ENCODE measurements around the gene CNTFR.

The CNTFR gene

DNA sequence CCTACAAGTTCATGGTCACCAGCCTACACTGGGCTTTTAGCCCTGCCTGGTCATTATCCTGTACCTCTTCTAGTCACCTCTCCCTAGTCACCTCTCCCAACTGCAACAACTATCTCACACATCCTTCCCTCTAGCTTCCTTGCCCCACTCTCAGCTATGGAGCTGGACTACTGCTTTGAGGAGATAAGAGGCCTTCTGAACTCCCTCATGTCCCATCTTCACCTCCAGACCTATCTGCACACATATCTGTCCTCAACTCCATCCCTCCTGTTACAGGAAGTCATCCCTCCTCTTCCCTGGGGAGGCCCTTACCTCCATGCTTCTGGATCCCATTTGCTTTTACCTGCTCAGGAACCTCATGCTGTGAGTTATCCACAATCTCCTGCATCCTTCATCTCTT is 16.7 kb upstream of the CNTFR start:
- TF ChIP-seq, protein P1, sequence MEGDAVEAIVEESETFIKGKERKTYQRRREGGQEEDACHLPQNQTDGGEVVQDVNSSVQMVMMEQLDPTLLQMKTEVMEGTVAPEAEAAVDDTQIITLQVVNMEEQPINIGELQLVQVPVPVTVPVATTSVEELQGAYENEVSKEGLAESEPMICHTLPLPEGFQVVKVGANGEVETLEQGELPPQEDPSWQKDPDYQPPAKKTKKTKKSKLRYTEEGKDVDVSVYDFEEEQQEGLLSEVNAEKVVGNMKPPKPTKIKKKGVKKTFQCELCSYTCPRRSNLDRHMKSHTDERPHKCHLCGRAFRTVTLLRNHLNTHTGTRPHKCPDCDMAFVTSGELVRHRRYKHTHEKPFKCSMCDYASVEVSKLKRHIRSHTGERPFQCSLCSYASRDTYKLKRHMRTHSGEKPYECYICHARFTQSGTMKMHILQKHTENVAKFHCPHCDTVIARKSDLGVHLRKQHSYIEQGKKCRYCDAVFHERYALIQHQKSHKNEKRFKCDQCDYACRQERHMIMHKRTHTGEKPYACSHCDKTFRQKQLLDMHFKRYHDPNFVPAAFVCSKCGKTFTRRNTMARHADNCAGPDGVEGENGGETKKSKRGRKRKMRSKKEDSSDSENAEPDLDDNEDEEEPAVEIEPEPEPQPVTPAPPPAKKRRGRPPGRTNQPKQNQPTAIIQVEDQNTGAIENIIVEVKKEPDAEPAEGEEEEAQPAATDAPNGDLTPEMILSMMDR (conservative IDR thresholded peaks at IDR 0.05; ENCODE audit: low read depth, low read length) = no peak
- no peak overlapping the region for H3K4me3 ChIP-seq (ENCODE audit: low read length)

DNA sequence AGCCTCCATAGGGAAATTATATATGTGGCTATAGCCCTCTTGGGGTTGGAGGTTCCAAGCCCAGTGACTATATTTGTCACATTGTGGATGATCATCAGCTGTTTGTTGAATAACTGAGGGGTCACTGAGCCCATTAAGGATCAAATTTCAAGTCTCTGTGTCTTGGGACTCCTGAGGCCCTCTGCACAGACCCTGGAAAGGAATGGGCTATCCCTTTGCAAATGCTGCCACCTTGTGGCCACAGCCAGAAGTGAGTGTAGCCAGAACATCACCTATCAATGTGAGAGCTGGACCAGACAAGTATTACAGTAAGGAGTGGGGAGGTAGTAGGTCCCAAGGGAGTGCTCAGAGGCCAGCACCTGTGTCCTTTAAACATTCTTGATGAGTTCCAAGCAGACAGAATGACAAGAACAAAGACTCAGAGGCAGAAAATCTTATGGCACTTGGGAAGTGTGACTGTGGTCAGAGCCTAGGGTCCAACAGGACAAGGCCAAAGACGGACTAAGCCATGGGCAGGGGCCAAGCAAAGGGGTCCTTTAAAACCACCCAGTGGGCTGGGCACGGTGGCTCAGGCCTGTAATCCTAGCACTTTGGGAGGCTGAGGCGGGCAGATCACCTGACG is 14.2 kb upstream of the CNTFR start:
- no peak overlapping the region for H3K4me3 ChIP-seq (ENCODE audit: low read length)
- TF ChIP-seq, protein P1 (conservative IDR thresholded peaks at IDR 0.05; ENCODE audit: low read depth, low read length) = peak; percentile 95
- no peak for DNase-seq (ENCODE audit: low read depth)

More for the DNA sequence above, 16.7 kb upstream of the CNTFR start:
- no peak for DNase-seq (ENCODE audit: low read depth)

- TF ChIP-seq, protein P1 (conservative IDR thresholded peaks at IDR 0.05; ENCODE audit: low read depth, low read length) = no peak
- H3K4me3 ChIP-seq (ENCODE audit: low read length) = no peak overlapping the region
- DNase-seq (ENCODE audit: low read depth) = no peak
Observed at GRCh38 chr9:34601937-34602573, 12.5 kb upstream of the CNTFR start.

GRCh38 chr9:34600908-34601307 is 11.4 kb upstream of the CNTFR start:
- no peak overlapping the region for H3K4me3 ChIP-seq (ENCODE audit: low read length)
- TF ChIP-seq, protein P1 (conservative IDR thresholded peaks at IDR 0.05; ENCODE audit: low read depth, low read length) = no peak
- no peak for DNase-seq (ENCODE audit: low read depth)

GRCh38 chr9:34599546-34599945 is 10.0 kb upstream of the CNTFR start:
- no peak for DNase-seq (ENCODE audit: low read depth)
- H3K4me3 ChIP-seq (ENCODE audit: low read length) = no peak overlapping the region
- TF ChIP-seq, protein P1 (conservative IDR thresholded peaks at IDR 0.05; ENCODE audit: low read depth, low read length) = no peak

DNA sequence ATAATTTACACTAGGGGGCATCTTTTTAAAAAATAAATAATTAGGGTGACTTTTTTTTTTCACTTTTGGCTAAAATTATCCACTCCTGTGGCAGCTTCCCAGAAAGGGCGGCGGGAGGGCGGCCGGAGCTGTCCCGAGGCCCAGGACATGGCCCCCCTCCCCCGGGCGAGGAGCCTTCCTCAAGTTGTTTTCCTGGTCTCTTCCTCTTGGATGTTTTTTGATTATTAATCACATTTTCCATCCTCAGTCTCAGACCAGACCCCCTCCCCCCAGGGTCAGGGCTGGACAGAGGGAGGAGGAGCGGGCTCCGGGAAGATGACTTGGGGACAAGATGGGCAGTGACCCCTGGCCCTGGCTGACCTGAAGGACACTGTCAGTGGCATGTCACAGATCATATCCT is 4.7 kb upstream of the CNTFR start:
- no peak overlapping the region for H3K4me3 ChIP-seq (ENCODE audit: low read length)
- TF ChIP-seq, protein P1 (conservative IDR thresholded peaks at IDR 0.05; ENCODE audit: low read depth, low read length) = no peak
- DNase-seq (ENCODE audit: low read depth) = no peak

Measured in retinal pigment epithelial cell (primary cell).